NCI-H82 treated with DMSO at 0.1 percent for 48 hours (cell line): Measurements from ENCODE around the gene MAST3.
A peak's percentile ranks its signal among the peaks of the same experiment; 100 is the strongest.
"Not testable (repeated sequence)": the region's sequence is repeated elsewhere in the genome, so short reads cannot be mapped to it uniquely, and the experiment has no call there.

Experiments used
- DNase-seq: peaks from one replicate; lab custom pipeline; 2025; ENCODE audit not compliant: unreplicated experiment; lab: John Stamatoyannopoulos, UW

The MAST3 gene

DNA sequence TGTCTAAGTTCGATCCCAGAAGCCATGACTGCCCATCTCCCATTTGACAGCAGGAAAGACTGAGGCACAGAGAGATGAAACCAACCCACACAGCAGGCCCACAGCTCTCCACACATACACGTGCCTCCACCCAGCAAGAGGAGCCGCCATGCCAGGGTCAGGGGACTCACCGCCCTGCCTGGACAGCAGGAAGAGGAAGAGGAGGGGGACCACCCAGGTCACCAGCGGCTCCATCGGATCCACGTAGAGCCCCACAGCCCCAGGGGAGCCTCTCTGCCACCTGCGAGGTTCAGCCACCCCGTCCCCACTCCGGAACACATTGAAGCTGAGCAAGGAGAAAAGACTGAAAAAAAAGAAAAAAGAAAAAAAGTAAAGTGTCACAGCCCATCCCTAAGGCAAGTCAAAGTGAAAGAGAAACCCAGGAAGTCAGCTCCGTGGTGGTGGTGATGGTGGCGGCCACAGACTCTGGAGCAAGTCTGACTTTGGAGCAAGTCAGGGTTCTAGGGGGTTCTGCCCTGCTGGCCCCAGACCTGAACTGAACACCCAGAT is 10.9 kb upstream of the MAST3 start, which contains the start of gene IL12RB1:
Gene IL12RB1, minus strand, starts transcription at position 345 of the 549 bp plus-strand sequence. Its CDS starts 111 bp downstream, at position 234.
- no peak for DNase-seq

DNA sequence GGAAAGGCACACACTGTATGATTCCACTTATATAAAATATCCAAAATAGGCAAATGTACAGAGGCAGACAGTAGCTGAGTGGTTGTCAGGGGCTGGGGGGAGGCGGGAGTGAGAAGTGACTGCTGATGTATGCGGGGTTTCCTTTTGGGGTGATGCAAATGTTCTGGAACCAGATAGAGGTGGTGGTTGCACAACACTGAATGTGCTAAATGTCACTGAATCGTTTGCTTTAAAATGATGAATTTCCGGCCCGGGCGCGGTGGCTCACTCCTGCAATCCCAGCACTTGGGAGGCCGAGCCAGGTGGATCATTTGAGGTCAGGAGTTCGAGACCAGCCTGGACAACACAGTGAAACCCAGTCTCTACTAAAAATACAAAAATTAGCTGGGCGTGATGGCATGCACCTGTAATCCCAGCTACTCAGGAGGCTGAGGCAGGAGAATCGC is 8.5 kb upstream of the MAST3 start:
- not testable (repeated sequence) for DNase-seq

DNA sequence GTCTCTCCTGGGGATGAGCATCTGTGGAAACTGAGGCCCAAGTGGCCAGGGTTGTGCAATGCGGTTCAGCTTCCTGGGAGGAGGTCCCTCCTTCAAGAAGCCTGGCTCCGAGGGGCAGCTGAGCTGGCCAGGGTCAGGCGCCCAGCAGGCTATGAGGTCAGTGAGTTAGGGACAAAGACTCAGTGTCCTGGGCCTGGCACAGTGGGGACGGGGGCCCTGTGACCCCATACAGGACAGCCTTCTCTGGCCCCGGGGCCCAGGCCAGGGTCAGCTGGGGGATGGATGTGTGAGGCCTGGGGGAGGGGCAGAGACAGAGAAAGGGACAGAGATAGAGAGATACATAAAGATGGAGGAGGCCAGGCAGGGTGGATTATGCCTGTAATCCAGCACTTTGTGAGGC is 7.9 kb upstream of the MAST3 start:
- DNase-seq = no peak

DNA sequence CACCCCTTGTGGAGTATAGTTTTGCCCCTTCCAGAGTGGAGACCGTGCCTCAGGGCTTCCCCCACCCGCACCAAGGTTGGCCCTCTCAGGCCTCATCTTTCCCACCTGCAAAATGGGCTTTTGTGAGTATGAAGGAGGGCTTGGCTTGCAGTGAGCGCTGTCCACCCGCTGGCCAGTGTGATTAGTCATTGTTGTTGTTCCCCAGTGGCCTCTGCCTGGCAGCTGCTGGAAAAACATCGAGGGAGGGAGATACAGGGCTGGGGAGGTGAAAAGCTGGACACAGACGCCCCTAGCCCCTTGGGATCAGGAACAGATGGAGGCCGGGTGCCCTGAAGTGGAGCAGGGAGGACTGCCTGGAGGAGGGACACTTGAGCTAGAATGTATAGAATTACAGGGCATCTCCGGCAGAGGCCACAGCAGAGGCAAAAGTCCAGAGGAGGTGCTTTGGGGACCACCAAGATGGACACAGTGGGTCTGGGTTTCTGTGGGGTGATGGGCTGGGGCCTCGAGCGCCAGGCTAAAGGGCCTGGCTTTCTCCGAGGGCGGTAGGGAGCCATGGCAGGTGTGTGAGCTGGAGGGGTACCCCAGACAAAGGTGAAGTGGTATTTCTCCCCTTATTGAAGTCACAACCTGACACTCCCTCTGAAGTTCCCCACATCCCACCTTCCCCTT is 6.9 kb upstream of the MAST3 start:
- DNase-seq = no peak

DNA sequence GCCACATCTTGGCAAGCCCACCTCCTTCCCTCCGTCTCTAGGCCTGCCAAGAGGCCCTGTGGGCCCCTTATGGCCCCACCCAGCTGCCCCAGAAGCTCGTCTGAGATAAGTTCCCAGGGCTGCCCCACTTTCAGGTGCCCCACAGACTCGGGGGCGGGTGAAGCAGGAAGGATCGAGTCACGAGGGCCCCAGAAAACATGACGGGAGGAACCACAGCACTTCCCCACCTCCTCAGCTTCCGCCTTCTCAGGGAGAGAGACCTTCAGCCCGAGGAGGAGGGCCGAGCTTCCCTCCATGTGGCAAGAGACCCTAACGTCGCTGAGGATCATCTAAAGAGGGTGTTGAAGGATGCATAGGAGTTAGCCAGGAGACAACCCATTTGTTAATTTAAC is 6.4 kb upstream of the MAST3 start:
- no peak for DNase-seq

DNA sequence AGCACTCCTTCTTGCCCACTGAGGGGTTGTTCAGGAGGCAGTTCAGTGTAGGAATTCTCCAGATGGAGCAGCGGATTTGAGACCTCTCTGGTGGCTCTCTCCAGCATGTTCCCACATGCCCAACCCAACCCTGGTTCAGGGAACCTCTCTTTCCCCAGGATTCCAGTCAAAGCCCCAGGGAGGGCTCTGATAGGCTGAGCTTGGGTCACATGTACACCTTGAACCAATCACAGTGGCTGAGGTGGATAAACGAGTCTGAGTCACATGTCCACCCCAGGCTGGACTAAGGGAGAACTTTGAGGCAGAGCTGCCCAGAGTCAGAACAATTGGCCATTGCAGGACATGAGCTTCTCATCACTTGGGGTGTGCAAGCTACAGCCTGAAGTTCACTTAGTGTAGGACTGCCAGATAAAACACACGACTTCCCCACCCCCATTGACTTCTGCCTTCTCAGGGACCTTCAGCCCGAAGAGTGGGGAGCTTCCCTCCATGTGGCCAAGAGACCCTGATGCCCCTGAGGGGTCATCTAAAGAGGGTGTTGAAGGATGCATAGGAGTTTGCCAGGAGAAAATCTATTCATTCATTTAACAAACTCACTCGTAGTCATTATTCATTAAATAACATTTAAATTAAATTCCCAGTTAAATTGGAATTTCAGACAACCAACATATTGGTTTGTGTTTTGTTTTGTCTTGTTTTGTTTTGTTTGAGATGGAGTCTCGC is 4.0 kb upstream of the MAST3 start:
- peak; percentile 57 for DNase-seq

DNA sequence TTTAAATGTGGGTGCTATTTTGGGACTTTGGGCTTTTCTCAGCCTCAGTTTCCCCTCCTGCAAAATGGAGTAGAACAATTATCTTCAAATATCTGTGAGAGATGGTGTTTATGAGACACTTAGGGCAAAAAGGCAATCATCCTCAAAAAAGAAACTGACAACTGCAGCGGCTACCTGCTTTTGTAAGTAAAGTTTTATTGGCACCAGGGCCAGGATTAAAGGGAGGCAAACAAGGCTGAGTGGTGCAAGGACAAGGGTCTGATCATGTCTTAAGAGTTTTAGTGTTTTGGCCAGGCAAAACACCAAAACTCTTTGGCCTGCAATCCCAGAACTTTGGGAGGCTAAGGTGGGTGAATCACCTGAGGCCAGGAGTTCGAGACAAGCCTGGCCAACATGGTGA is 1.3 kb upstream of the MAST3 start:
- no peak for DNase-seq

DNA sequence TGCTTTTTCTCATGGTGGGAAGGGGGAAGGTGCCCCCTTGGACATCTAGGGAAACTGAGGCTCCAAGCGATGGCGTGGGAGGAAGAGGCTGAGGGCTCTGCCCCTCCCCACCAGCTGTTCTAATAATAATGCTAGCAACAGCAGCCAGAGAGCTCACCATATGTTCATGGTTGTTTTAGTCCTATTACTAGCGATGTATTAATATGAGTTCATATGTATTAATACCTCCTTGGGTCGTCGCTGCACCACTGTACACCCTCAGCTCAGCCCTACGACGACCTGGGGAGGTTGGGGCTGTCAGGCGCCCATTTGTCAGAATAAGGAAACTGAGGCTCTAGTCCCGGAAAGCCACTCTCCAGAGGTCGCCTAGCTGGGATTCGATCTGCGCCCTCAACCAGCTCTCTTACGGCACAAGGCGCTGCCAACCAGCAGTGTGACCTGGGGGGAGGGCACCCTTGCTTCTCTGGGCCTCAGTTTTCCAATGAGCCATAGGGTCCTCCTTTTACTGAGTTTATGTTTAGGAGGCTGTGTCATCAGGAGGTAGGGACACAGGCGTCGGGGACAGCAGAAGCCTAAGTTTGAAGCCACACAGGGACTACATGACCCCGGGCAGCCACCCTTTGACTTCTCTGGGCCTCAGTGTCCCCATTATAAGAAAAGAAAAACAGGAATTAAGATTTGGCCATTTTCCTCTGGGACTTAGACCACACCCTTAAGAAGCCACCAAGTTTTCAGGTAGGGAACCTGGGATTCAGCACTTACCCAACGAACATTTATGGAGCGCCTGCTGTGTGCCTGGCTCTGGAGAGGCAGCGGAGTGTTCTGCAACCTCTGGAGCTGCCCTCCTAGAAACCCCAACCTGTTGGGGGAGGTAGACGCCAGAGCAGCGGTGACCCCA is 664 bp downstream of the MAST3 start:
- no peak for DNase-seq

DNA sequence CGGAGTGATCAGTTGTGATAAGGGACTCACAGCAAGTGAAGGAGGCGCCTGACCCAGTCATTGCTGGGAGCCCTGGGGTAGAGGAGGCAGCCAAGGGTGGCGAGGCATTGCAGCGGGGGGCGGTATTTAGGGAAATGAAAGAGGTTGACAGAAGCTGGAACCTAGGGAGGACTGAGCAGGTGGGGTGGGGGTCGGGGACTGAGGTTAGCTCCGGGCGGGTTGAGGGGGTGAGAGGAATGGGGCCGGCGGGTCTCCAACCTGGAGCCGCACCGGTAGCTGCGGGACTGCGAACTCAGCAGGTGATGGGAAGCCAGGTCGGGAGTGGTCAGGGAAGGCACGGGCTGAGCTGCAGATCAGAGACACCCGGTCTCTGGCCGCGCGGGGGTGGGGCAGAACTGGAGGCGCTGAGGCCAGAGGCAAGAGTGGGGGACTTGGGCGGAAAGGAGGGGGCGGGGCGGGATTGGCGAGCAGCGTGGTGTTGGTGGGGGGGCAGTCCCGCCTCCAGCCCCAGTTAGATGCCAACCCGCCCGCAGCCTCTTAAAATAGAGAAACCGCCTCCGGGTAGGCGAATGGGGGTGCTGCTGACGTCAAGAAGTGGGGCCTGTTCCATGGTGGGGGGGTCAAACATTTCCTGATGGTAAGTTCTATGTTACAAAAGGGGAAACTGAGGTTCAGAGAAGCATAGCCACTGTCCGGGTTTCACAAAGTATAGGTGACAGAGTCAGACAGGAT is 1.5 kb downstream of the MAST3 start:
- no peak for DNase-seq

DNA sequence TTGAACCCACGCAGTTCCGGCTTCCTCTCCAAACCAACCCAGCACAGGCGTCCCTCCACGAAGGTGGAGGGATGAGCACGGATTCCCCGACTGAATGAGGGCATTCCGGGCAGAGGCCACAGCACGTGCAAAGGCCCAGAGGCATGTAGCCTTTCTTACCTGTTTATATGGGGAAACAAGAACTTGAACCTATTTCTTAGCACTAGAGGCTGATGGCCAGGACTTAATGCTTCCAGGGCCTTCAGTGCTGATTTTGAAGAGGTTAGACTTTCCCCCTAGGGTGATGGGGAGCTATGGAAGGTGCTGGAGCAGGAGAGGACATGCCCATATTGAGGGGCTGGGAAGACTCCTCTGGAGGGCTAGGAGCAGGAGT is 2.0 kb downstream of the MAST3 start:
- no peak for DNase-seq

DNA sequence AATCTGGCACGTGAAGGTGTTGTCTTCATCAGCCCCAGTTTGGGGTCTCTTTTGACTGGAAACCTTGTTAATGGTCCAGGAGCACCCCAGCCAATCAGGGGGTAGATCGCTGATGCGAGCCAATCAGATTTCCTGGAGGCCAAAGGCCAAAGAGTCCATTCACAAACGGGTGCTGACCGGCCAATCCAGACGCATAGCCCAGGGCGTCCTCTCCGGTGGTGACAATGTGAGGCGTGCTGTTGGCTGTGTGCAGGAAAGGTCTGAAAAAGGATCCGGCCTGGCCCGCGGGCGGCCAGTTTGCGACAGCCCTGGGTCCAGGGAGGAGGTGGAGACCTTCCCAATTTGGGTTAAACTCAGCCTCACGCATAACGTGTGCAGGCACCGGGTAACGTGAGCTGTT is 3.1 kb downstream of the MAST3 start:
- no peak for DNase-seq

DNA sequence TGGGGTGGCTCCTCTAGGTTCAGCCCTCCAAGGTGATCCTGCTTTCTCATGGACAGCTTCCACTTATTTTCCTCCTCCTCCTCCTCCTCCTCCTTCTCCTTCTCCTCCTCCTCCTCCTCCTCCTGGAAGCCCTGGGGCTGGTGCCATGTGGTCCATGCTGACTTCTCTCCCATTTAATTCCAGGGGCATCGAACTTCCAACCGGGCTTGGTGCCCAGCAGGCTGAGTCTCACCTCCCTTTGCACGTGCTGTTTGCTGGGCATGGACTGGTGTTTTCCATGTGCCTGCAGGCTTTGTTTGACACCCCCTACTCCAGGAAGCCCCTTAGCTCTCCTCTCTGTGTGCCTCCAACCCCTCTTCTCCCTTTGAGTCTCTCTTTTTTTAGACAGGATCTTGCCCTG is 3.7 kb downstream of the MAST3 start:
- DNase-seq = no peak

DNA sequence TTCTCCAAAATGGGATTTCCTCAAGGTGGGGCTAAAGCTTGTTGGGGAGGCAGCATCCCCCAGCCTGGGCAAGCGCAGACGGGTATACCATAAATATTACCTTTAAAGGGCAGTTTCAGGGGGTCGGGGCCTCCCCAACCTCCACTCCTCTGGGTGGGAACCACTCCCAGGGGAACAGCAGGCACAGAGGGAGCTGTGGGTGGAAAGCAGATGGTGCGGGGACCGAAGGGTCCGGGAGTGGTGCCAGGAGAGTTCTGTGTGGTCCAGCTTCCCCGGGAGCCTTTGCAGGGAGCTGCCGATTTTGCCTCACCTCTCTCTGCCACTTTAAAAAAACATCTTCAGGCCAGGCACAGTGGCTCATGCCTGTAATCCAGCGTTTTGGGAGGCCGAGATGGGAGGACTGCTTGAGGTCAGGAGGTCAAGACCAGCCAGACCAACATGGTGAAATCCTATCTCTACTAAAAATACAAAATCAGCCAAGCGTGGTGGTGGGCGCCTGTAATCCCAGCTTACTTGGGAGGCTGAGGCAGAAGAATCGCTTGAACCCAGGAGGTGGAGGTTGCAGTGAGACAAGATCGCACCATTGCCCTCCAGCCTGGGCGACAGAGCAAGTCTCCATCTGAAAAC is 5.5 kb downstream of the MAST3 start:
- DNase-seq = peak; percentile 81

DNA sequence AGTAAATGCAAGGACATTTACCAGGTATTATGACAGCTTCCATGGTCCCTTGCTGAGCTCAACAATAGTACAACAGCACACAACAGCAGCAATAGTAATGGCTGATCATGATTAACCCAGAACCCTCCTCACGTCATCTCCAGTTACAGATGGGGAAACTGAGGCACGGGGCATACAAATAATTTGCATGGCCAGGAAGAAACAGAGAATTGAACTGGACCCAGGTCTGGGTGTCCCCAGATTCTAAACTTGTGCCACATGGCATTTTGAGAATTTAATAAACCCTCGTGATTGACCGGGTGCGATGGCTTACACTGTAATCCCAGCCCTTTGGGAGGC is 7.2 kb downstream of the MAST3 start:
- no peak for DNase-seq

DNA sequence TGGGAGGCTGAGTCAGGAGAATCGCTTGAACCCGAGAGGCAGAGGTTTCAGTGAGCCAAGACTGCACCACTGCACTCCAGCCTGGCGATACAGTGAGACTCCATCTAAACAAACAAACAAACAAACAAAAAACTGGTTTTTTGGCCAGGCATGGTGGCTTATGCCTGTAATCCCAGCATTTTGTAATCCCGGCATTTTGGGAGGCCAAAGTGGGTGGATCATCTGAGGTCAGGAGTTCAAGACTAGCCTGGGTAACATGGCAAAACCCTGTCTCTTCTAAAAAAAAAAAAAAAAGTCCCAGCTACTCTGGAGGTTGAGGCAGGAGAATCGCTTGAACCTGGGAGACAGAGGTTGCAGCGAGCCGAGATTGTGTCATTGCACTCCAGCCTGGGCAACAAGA is 7.7 kb downstream of the MAST3 start:
- DNase-seq = not testable (repeated sequence)

DNA sequence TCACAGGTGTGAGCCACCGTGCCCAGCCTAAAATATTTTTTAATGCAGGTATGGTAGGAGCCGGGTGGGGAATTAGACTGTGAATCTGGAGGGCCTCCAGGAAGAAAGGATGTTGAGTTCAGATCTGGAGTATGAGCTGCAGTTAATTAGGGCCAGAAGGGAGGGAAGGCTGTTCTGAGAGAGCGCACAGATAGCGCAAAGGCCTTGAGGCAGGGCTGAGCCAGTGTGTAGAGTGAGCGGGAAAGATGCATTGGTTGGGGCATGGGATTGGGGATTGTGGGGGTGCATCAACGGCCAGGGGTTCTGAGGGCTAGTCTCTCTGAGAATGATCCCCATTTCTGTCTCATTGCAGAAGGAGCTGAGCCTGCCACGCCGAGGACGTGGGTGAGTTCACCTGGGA is 9.7 kb downstream of the MAST3 start:
- DNase-seq = no peak

DNA sequence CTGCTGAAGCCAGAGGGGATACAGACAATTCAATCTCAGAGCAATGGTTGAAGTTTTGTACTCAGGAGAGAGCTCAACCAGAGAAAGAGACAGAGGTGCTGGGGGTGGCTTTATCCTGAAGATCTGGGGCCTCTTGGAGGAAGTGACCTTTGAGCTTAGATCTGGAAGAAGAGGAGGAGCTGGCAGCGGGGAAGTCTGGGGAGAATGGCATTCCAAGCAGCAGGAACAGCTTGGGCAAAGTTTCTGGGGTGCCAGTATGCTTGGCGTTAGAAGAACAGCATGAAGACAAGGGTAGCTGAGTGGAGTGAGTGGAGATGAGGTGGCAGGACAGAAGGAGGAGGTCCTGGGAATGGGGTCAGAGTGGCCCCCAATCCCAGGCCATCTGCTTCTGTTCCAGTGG is 11.3 kb downstream of the MAST3 start:
- DNase-seq = no peak

DNA sequence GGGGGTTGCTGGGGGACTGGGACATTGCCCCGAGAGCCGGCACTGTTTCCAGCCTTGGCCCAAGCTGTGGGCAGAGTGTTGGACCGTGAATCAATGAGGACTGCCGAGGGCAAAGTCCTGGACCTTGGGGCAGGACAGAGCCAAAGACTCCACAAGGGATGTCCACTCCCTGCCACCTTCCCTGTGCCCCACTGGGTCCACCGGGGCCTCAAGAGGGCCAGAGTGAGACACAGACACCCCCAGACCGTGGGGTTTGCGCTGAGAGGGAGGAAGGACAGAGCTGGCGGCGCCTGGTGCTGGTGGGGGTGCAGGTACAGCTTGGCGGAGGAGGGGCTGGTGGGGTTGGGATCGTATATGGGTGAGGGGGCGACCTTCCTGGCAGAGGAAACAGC is 11.8 kb downstream of the MAST3 start:
- DNase-seq = no peak

DNA sequence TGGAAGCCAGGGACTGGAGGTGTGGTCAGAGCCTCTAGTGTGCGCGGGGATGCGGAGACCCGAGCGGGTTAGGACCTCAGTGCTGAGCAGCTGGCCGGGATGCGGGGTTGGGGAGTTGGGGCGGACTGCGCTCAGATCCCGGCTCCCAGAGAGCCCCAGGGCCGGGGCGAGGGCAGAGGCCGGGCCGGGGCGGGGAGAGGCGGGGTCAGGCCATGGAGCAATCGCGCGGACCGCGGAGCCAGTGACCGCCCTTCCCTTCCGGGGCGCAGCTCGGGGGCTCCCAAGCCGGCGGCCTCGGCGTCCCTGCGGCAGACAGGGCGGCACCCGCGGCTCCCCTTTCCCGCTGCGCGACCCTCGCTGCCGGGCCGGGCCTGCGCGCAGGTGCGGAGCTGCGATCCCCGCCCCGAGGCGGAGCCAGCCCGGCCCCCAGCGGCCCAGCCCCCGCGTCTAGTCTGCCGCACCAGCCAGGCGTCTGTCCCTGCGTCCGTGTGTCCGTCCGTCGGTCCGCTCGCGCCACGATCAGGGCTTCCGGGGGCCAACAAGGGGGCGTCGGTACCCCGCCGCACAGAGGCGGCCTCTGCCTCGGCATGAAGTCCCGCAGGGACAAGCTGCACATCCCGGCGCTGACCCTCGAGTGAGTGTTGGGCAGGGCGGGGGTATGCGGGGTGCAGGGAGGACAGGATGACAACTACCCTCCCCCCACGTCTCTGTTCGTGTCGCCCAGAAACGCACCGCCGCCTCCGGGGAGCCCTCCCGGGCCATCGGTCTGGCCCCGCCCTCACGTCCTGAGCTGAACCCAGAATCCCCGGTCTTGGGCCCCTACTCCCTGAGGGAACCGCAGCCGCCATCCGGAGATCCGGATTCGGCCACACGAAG is 12.4 kb downstream of the MAST3 start:
- DNase-seq = no peak
